Measurements from ENCODE around the gene TNIK.

DNA sequence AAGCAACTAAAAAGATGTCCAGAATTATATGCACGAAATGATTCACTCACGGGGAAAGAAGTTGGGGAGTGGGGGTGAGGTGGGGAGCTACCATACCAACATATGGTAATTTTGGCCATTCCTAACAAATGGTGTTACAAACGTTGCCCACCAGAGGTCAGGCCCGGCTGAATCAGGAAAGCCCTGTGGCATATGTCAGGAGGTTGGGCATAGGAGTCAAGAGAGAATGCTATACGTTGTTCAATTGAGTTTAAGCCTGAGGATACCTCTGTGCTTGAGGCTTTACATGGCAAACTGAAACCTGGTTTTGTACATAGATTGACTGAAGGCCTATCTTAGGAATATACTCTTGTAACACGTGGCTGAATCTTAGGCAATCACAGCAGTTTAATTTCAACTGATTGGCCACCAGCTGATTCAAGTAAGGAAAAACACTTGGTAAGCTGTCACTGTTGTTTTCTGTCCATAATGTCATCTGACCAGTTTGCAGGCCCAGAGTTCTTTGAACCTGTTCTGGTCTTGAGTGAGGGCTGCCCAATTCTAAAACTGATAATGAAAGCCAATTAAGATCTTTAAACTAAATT is 410.3 kb downstream of the TNIK start:
- TF ChIP-seq, protein P1, sequence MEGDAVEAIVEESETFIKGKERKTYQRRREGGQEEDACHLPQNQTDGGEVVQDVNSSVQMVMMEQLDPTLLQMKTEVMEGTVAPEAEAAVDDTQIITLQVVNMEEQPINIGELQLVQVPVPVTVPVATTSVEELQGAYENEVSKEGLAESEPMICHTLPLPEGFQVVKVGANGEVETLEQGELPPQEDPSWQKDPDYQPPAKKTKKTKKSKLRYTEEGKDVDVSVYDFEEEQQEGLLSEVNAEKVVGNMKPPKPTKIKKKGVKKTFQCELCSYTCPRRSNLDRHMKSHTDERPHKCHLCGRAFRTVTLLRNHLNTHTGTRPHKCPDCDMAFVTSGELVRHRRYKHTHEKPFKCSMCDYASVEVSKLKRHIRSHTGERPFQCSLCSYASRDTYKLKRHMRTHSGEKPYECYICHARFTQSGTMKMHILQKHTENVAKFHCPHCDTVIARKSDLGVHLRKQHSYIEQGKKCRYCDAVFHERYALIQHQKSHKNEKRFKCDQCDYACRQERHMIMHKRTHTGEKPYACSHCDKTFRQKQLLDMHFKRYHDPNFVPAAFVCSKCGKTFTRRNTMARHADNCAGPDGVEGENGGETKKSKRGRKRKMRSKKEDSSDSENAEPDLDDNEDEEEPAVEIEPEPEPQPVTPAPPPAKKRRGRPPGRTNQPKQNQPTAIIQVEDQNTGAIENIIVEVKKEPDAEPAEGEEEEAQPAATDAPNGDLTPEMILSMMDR (IDR thresholded peaks at IDR 0.05): peak in 3 of 6 experiments; percentile 46 to 59 (median 56)
- TF ChIP-seq EP300 (IDR thresholded peaks at IDR 0.05) (no peak), POLR2A (IDR thresholded peaks at IDR 0.05) (no peak)

All from upper lobe of left lung (tissue), 4 donors.